ENCODE data around the gene GPR176.

The GPR176 gene

DNA sequence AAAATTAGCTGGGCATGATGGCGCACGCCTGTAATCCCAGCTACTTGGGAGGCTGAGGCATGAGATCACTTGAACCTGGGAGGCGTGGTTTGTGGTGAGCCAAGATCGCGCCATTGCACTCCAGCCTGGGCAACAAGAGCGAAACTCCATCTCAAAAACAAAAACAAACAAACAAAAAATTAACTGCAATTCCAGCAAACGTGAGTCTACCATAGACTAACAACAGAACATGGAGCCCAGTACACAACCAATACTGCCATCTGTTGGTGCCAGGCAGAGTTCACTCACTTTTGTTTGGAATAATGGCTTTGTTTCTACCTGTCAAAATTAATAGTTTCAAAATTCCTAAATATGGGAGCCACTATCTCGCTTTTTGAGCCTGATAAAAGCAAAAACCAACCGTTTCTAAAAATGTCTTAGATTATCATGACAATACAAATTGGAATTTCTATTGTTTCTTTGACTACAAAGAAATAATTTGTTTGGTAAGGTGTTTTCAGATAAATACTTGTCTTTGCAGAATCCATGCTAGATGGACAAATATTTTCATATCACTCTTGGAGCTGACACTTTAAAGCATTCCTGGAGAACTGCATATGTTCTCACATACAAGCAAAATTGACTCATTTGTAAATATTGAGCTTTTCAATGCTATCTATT lies 45.0 kb downstream of the GPR176 start:
- no peaks in the 10 kb centered on the region for H3K9me3 Mint-ChIP-seq
- H3K36me3 Mint-ChIP-seq (ENCODE audit: low read depth) = no peaks in the 10 kb centered on the region
- H3K27me3 Mint-ChIP-seq (ENCODE audit: low read depth) = peaks cover 4% of the 10 kb centered on the region
- no peak for DNase-seq (ENCODE audit: low spot score)
- H3K27ac Mint-ChIP-seq = no peak overlapping the region
- H3K4me1 Mint-ChIP-seq (ENCODE audit: low read depth) = peaks cover 3% of the 10 kb centered on the region
- H3K4me3 Mint-ChIP-seq = no peak overlapping the region

DNA sequence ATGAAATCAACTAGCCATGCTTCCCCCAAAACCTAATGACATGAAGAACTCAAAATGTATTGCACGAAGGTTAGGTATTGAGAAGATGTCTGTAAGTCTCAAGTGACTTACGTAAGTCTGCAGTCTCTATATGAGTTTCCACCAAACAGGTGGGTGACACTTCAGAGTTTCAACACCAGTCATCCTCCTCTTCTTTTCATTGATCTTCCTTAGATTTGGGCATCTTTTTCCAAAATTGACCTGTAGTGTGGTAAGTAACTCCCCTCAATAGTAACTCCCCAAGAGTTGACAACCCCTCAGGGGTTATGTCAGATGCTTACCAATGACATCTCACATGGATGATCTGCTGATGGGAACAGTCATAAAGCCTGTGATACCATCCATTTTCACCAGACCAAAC lies 46.1 kb downstream of the GPR176 start:
- Mint-ChIP-seq H3K36me3 (ENCODE audit: low read depth) (no peaks in the 10 kb centered on the region), H3K9me3 (no peaks in the 10 kb centered on the region), H3K27ac (no peak overlapping the region), H3K4me1 (ENCODE audit: low read depth) (peaks cover 3% of the 10 kb centered on the region), H3K4me3 (no peak overlapping the region), H3K27me3 (ENCODE audit: low read depth) (peaks cover 9% of the 10 kb centered on the region)
- no peak for DNase-seq (ENCODE audit: low spot score)

DNA sequence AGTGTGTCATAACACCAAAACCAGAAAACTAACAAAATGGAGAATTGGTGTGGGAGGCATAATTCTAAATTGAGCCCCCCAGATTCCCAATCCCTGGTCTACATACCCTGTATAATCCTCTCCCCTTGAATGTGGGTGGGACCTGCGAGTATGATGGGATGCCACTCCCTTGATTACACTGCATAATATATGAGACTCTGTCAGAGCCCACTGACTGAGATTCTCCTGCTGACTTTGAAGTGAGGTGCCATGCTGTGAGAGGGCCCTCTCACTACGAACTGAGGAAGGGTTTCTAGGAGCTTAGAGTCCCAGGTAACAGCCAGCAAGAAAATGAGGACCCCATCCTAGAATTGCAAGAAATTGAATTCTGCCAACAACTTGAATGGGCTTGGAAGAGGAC lies 49.5 kb downstream of the GPR176 start:
- H3K36me3 Mint-ChIP-seq (ENCODE audit: low read depth) = no peaks in the 10 kb centered on the region
- H3K27me3 Mint-ChIP-seq (ENCODE audit: low read depth) = peaks cover 24% of the 10 kb centered on the region
- no peak overlapping the region for H3K4me3 Mint-ChIP-seq
- H3K27ac Mint-ChIP-seq = no peak overlapping the region
- H3K4me1 Mint-ChIP-seq (ENCODE audit: low read depth) = peaks cover 3% of the 10 kb centered on the region
- no peaks in the 10 kb centered on the region for H3K9me3 Mint-ChIP-seq
- no peak for DNase-seq (ENCODE audit: low spot score)

DNA sequence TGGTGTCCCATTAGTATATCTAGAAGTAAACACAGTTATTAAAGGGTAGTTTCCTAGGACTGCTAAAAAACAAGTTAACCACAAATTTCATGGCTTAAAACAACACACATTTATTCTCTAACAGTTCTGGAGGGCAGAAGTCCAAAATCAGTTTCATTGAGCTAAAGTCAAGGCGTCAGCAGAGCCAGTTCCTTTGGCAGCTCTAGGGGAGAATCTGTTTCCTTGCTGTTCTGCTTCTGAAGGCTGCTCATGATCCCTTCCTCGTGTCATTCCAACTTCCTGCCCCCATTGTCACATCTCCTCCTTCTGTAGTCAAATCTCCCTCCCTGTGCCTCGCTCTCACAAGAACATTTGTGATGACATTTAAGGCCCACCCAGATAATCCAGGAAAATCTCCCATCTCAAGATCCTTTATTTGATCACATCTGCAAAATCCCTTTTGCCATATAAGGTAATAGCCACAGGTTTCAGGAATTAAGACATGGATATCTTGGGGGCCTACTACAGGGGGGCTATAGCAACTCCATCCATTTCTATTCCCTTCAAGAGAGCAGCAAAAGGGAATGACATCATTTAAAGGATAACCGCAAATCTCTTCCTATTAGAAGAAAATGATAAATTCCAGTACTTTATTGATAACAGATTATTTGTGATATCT lies 50.1 kb downstream of the GPR176 start:
- no peak overlapping the region for H3K4me3 Mint-ChIP-seq
- no peak for DNase-seq (ENCODE audit: low spot score)
- no peaks in the 10 kb centered on the region for H3K36me3 Mint-ChIP-seq (ENCODE audit: low read depth)
- H3K9me3 Mint-ChIP-seq = no peaks in the 10 kb centered on the region
- peaks cover 29% of the 10 kb centered on the region for H3K27me3 Mint-ChIP-seq (ENCODE audit: low read depth)
- H3K27ac Mint-ChIP-seq = no peak overlapping the region
- peaks cover 3% of the 10 kb centered on the region for H3K4me1 Mint-ChIP-seq (ENCODE audit: low read depth)

DNA sequence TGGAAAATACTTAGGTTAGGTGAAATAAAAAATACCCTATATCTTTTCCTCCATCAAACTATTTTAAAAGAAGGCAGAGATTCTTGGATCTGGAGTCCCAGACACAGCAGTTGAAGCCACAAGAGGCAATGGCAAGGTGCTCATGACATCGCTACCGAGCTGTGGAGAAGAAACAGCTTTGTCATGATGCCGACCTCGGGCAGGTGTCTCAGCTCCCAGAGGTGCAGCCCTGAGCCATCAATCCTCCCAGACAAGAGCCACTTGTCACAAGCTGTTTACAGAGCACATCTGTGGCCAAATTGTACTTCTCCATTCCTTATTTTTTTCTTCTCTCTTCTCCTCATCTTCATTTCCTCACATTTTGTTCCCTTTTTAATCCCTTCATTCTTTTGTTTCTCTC lies 50.8 kb downstream of the GPR176 start:
- no peak overlapping the region for H3K4me3 Mint-ChIP-seq
- peaks cover 35% of the 10 kb centered on the region for H3K27me3 Mint-ChIP-seq (ENCODE audit: low read depth)
- H3K36me3 Mint-ChIP-seq (ENCODE audit: low read depth) = no peaks in the 10 kb centered on the region
- H3K9me3 Mint-ChIP-seq = no peaks in the 10 kb centered on the region
- H3K4me1 Mint-ChIP-seq (ENCODE audit: low read depth) = peaks cover 2% of the 10 kb centered on the region
- DNase-seq (ENCODE audit: low spot score) = no peak
- H3K27ac Mint-ChIP-seq = no peak overlapping the region

DNA sequence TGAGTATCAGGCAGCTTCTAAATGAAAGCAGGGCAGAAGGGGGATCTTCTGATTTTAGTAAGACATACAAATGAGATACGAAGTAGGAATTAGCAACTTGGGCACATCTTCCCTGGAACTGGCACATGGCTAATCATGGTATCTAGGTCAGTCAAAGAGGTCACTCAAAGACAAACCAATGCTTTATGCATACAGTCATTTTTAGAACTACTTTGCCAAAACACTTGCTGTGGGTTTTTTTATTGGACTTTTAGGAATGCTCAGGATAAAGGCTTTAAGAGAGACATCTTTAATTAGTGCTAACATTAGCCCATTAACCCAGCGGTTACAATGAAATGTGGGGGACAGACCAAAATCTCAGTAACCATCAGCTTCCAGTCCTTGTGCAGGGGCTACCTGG lies 51.7 kb downstream of the GPR176 start:
- no peaks in the 10 kb centered on the region for H3K36me3 Mint-ChIP-seq (ENCODE audit: low read depth)
- peaks cover 39% of the 10 kb centered on the region for H3K27me3 Mint-ChIP-seq (ENCODE audit: low read depth)
- no peaks in the 10 kb centered on the region for H3K4me1 Mint-ChIP-seq (ENCODE audit: low read depth)
- DNase-seq (ENCODE audit: low spot score) = no peak
- no peaks in the 10 kb centered on the region for H3K9me3 Mint-ChIP-seq
- no peak overlapping the region for H3K4me3 Mint-ChIP-seq
- no peak overlapping the region for H3K27ac Mint-ChIP-seq

DNA sequence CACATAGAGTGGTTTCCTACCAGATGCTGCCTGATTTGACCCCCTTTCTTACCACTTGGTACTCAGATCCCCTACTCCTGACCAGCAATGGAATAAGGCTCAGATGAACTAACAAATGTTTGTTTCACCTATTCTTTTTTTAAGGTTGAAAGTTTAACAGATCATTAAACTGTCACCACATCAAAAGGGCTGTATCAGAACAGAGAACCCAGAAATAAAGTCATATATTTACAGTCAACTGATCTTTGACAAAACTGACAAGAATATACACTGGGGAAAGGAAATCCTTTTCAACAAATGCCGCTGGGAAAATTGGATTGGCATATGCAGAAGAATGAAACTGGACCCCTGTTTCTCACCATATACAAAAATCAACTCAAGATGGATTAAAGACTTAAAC lies 56.0 kb downstream of the GPR176 start:
- DNase-seq (ENCODE audit: low spot score) = no peak
- H3K4me1 Mint-ChIP-seq (ENCODE audit: low read depth) = no peaks in the 10 kb centered on the region
- peaks cover 33% of the 10 kb centered on the region for H3K27me3 Mint-ChIP-seq (ENCODE audit: low read depth)
- no peaks in the 10 kb centered on the region for H3K36me3 Mint-ChIP-seq (ENCODE audit: low read depth)
- H3K9me3 Mint-ChIP-seq = no peaks in the 10 kb centered on the region
- H3K4me3 Mint-ChIP-seq = no peak overlapping the region
- H3K27ac Mint-ChIP-seq = no peak overlapping the region

DNA sequence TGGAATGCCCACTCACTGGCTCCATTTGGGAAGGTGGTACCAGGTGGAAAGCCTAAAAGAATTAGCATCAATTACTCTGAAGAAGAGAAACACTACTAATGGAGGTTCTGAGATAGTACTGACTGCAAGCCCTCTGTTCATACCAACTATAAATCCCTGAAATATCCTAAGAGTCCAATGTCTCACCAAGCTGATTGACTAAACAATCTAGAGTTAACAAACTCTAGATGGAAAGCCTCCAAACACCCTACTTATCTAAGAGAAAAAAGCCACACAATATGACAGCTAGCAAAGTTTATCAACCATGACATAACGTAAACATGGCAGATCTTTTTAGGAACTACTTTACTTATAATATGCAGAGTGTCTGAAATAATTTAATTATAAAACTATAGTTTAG lies 59.2 kb downstream of the GPR176 start:
- H3K27me3 Mint-ChIP-seq (ENCODE audit: low read depth) = peaks cover 18% of the 10 kb centered on the region
- H3K27ac Mint-ChIP-seq = no peak overlapping the region
- no peak for DNase-seq (ENCODE audit: low spot score)
- H3K9me3 Mint-ChIP-seq = no peaks in the 10 kb centered on the region
- no peak overlapping the region for H3K4me3 Mint-ChIP-seq
- H3K36me3 Mint-ChIP-seq (ENCODE audit: low read depth) = no peaks in the 10 kb centered on the region
- H3K4me1 Mint-ChIP-seq (ENCODE audit: low read depth) = no peaks in the 10 kb centered on the region

DNA sequence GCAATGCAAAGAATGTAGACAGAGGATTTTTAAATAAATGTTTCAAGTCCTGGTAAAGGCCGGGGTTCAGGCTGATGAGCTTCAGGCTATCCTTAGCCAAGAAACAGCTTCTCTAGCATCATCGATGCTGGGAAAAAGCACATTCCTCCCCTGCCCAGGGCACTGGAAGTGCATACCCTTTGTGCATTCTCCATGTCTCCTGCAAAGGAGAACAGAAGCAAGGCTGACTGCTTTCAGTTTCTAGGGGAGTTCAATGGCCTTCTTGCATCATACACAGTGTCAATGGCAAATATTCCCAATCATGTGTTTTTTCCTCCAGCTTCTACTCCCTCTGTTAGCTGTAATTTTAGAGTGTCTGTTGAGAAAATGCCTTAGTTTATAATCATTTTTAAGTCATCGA lies 59.9 kb downstream of the GPR176 start:
- Mint-ChIP-seq H3K9me3 (no peaks in the 10 kb centered on the region), H3K4me1 (ENCODE audit: low read depth) (no peaks in the 10 kb centered on the region), H3K36me3 (ENCODE audit: low read depth) (no peaks in the 10 kb centered on the region), H3K4me3 (no peak overlapping the region), H3K27me3 (ENCODE audit: low read depth) (peaks cover 14% of the 10 kb centered on the region), H3K27ac (no peak overlapping the region)
- DNase-seq (ENCODE audit: low spot score) = no peak

DNA sequence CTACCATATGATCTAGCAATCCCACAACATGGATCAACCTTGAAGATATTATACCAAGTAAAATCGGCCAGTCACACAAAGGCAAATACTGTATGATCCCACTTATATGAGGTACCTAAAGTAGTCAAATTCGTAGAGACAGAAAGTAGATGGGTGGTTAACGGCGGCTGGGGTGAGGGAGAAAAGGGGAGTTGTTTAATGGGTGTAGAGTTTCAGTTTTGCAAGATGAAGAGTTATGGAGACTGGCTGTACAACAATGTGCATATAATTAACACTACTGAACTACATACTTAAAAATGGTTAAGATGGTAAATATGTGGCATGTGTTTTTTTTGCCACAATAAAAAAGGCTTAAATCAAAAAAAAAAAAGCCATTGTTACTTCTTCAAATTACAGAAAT lies 60.4 kb downstream of the GPR176 start:
- Mint-ChIP-seq H3K27ac (no peak overlapping the region), H3K9me3 (no peaks in the 10 kb centered on the region), H3K27me3 (ENCODE audit: low read depth) (peaks cover 10% of the 10 kb centered on the region), H3K4me1 (ENCODE audit: low read depth) (no peaks in the 10 kb centered on the region), H3K4me3 (no peak overlapping the region), H3K36me3 (ENCODE audit: low read depth) (no peaks in the 10 kb centered on the region)
- no peak for DNase-seq (ENCODE audit: low spot score)

DNA sequence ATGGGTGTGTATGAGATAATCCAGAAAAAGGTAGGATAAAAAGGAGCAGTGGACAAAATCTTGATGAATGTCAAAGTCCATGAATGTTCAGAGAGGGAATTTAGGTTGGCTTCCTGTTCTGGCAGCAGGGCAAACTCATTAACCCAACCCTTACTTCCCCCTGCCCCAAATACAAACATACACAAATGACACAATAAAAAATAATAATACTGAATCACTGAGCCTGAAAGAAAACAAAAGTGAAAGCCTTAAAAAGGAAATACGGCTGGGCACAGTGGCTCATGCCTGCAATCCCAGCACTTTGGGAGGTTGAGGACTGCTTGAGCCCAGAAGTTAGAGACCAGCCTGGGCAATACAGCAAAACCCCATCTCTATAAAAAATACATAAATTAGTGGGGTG lies 62.9 kb downstream of the GPR176 start:
- H3K9me3 Mint-ChIP-seq = no peaks in the 10 kb centered on the region
- DNase-seq (ENCODE audit: low spot score) = no peak
- H3K4me3 Mint-ChIP-seq = no peak overlapping the region
- no peak overlapping the region for H3K27ac Mint-ChIP-seq
- H3K36me3 Mint-ChIP-seq (ENCODE audit: low read depth) = no peaks in the 10 kb centered on the region
- H3K4me1 Mint-ChIP-seq (ENCODE audit: low read depth) = no peaks in the 10 kb centered on the region
- peaks cover 6% of the 10 kb centered on the region for H3K27me3 Mint-ChIP-seq (ENCODE audit: low read depth)

DNA sequence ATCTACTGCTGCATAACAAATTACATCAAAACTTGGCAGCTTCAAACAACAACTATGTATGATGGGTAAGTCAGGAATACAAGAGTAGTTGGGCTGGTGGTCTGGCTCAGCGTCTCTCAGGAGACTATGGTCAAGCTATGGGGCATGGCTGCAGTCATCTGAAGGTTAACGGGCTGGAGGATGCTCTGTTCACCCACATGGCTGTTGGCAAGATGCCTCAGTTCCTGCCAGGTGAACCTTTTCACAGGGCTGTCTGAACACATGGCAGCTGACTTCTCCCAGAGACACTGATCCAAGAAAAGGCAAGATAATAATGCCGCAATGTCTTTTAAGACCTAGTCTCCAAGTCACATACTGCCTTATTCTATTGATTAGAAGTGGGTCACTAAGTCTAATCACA lies 63.7 kb downstream of the GPR176 start:
- H3K36me3 Mint-ChIP-seq (ENCODE audit: low read depth) = no peaks in the 10 kb centered on the region
- no peaks in the 10 kb centered on the region for H3K4me1 Mint-ChIP-seq (ENCODE audit: low read depth)
- peaks cover 6% of the 10 kb centered on the region for H3K27me3 Mint-ChIP-seq (ENCODE audit: low read depth)
- no peak overlapping the region for H3K27ac Mint-ChIP-seq
- no peaks in the 10 kb centered on the region for H3K9me3 Mint-ChIP-seq
- no peak overlapping the region for H3K4me3 Mint-ChIP-seq
- no peak for DNase-seq (ENCODE audit: low spot score)

DNA sequence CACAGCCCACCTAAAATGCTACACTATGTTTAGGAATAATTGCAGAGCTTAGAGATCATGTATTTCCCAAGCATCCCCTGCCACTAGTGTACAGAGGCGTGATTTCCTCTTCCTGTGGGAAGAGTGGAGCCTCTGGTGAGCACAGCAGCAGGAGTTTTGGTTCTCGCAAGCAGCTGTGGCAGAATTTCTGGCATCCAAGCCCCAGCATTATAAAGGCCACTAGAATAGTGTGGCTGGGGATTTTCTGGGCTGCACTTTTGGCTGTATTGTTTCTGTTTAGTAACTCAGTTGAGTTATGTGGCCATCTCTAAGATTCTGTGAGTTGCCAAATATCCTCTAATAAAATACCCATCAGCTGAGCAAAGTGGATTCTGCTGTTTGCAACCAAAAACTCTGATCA lies 64.7 kb downstream of the GPR176 start:
- Mint-ChIP-seq H3K4me1 (ENCODE audit: low read depth) (no peaks in the 10 kb centered on the region), H3K36me3 (ENCODE audit: low read depth) (no peaks in the 10 kb centered on the region), H3K27ac (no peak overlapping the region), H3K9me3 (no peaks in the 10 kb centered on the region), H3K27me3 (ENCODE audit: low read depth) (peaks cover 11% of the 10 kb centered on the region), H3K4me3 (no peak overlapping the region)
- no peak for DNase-seq (ENCODE audit: low spot score)

DNA sequence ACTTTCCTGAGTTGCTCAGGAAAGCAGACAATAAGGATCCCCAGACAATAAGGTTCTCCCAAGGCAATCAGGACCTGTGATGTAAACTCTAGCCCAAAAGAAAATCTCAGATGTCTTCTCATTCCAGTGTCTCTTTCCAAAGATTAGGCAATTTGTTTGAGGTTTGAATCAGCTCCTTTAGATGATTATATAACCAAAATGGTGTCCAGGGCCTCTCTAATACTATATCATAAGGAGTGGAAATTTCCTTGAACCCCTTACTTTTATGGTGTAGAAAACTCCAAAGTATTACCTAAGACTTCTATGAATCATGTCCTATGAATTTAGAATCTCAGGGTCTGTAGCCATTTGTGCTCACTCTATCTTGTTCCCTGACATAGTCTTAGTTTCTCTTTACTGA lies 65.9 kb downstream of the GPR176 start:
- Mint-ChIP-seq H3K4me1 (ENCODE audit: low read depth) (no peaks in the 10 kb centered on the region), H3K36me3 (ENCODE audit: low read depth) (no peaks in the 10 kb centered on the region), H3K9me3 (no peaks in the 10 kb centered on the region), H3K4me3 (no peak overlapping the region), H3K27me3 (ENCODE audit: low read depth) (peaks cover 14% of the 10 kb centered on the region), H3K27ac (no peak overlapping the region)
- no peak for DNase-seq (ENCODE audit: low spot score)

DNA sequence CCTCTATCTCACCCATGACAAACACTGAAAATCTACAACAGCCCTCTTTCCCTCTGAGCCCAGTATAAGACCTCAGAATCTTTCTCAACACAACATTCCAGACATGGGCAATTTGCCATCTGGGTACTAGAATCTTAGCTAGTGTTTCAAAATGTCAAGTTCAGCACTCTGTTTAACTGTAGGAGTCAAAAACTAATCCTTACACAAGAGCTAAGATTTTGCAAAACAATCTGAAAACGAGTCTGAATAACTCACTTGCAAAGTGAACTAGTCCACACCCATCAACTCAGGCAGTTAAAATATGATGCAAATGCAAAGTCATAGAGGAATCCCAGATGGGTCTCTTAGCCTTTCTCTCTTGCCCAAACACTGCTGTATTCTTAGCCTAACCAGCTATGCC lies 67.8 kb downstream of the GPR176 start:
- no peak for DNase-seq (ENCODE audit: low spot score)
- Mint-ChIP-seq H3K36me3 (ENCODE audit: low read depth) (no peaks in the 10 kb centered on the region), H3K9me3 (no peaks in the 10 kb centered on the region), H3K27ac (no peak overlapping the region), H3K27me3 (ENCODE audit: low read depth) (peaks cover 29% of the 10 kb centered on the region), H3K4me1 (ENCODE audit: low read depth) (no peaks in the 10 kb centered on the region), H3K4me3 (no peak overlapping the region)
